Esophagus (tissue), 2 donors: ENCODE measurements around the gene DUOX2. TPM values are rescaled to one million over a fixed set of nuclear protein-coding genes. Genes with fewer than 3 reads are reported as not detected.

Experiments
- H3K27ac ChIP-seq, 2 donors: one replicate each; pipeline ENCODE4 v1.5.1; 2013; ENCODE audit warnings: low read depth in 2 of 2, mild to moderate bottlenecking in 2 of 2, inconsistent platforms in 1 of 2, low read length in 1 of 2, moderate library complexity in 1 of 2
- H3K27me3 ChIP-seq, 2 donors: one replicate each; pipeline ENCODE4 v1.6.1; 2013; ENCODE audit warnings: low read length in 2 of 2, control low read depth in 1 of 2, mild to moderate bottlenecking in 1 of 2; ENCODE audit not compliant: insufficient read depth in 2 of 2, control insufficient read depth in 1 of 2
- H3K36me3 ChIP-seq, 2 donors: one replicate each; pipeline ENCODE4 v1.6.1; 2013; ENCODE audit warnings: low read length in 1 of 2; ENCODE audit not compliant: control insufficient read depth in 2 of 2, insufficient read depth in 2 of 2
- H3K4me1 ChIP-seq, 2 donors: one replicate each; pipeline ENCODE4 v1.6.1; 2013; ENCODE audit warnings: low read length in 1 of 2; ENCODE audit not compliant: control insufficient read depth in 2 of 2, insufficient read depth in 2 of 2
- H3K4me3 ChIP-seq, 2 donors: one replicate each; pipeline ENCODE4 v1.5.1; 2013; ENCODE audit warnings: low read length in 2 of 2, mild to moderate bottlenecking in 2 of 2, low read depth in 1 of 2, moderate library complexity in 1 of 2
- H3K9me3 ChIP-seq, 2 donors: one replicate each; pipeline ENCODE4 v1.6.1; 2013; ENCODE audit warnings: mild to moderate bottlenecking in 2 of 2, low read depth in 1 of 2, low read length in 1 of 2, moderate library complexity in 1 of 2; ENCODE audit not compliant: control insufficient read depth in 2 of 2, insufficient read depth in 1 of 2
- WGBS, 2 donors: extraction: QIAGEN DNeasy Blood & Tissue Kit; methylation state at CpG; one replicate each; pipeline ENCODE4 v1.1.7; 2013; 5-methylcytosine and 5-hydroxymethylcytosine counted together
- polyA plus RNA-seq, 2 donors: library from polyadenylated mRNA; stranded (reverse); fragments of 200-250 nt; gene quantifications; one replicate each; pipeline ENCODE4 v1.2.3, GENCODE V29; 2013
- donor health status: healthy with polysubstance abuse.
- donor health status: Bipolar disorder and iron deficiency.

DUOX2 gene
- polyA plus RNA-seq, 2 donors = 15.8 to 26.3 TPM

- Histone ChIP-seq H3K4me3 (no peak overlapping the region), H3K27me3 (no peaks in the 10 kb centered on the region), H3K27ac (no peak overlapping the region), H3K9me3 (no peaks in the 10 kb centered on the region), H3K4me1 (peaks cover 0 to 5% of the 10 kb centered on the region in 2 donors), H3K36me3 (no peaks in the 10 kb centered on the region)
- WGBS, 2 donors = 86 to 96% methylated on average over 11 of the region's 11 CpGs
Measured at GRCh38 chr15:45095661-45096060, 18.3 kb downstream of the DUOX2 start.

GRCh38 chr15:45094358-45094730 lies 19.6 kb downstream of the DUOX2 start:
- H3K4me3 ChIP-seq = no peak overlapping the region
- no peaks in the 10 kb centered on the region for H3K27me3 ChIP-seq
- no peaks in the 10 kb centered on the region for H3K9me3 ChIP-seq
- peaks cover 0 to 5% of the 10 kb centered on the region in 2 donors for H3K4me1 ChIP-seq
- 80 to 83% methylated on average over 9 of the region's 9 CpGs for WGBS, 2 donors
- no peaks in the 10 kb centered on the region for H3K36me3 ChIP-seq
- no peak overlapping the region for H3K27ac ChIP-seq

DNA sequence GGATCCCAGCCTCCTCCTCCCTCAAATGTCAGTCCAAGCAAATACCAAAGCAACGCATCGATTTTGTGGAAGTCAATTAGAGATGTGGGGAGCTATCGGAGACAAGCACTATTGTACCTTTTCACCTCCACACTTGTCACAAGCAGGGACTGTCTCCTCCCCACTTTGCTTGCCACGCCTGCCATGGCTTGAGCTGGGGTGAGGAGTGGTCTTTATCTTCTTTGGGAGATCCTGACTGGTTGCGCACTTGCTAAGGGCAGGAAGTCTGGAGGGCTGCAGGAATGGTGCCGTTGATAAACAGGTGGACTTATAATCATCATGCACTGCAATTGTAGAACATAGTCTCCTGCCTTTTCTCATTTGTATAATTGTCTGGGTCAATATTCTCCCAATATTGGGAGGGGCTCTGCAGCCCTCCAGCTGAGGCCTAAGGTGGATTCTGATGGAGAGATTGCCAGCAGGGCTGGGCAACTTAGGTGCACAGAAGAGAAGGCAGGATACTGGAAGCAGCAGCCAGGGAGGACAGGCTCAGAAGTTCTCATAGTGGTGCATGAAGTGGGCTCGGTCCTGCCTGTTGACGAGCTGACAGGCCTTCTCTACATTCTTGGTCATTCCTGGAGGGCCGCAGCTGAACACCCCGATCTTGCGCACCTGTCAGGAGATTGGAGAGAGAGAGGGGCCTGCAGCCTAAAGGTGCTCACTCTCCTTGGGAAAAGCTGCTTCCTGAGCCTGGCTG lies 20.2 kb downstream of the DUOX2 start:
- H3K4me1 ChIP-seq = peaks cover 0 to 5% of the 10 kb centered on the region in 2 donors
- 91% methylated on average over 11 of the region's 11 CpGs for WGBS, 2 donors
- H3K9me3 ChIP-seq = no peaks in the 10 kb centered on the region
- H3K4me3 ChIP-seq = no peak overlapping the region
- no peak overlapping the region for H3K27ac ChIP-seq
- no peaks in the 10 kb centered on the region for H3K36me3 ChIP-seq
- H3K27me3 ChIP-seq = no peaks in the 10 kb centered on the region

DNA sequence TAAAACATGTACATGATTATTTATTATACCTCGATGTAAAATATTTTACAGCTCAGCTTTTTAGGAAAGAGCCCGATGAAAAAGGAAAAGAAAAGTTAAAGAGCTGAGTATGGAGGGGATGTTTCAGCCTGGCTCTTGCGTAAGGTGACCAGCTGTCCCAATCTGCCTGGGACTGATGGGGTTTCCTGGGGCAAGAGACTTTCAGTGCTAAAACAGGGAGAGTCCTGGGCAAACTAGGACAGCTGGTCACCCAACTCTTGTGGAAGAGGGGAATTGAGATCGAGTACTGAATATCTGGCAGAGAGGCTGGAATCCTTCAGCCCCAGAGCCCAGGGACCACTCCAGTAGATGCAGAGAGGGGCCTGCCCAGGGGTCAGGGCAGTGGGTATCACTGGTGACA lies 21.0 kb downstream of the DUOX2 start:
- no peaks in the 10 kb centered on the region for H3K9me3 ChIP-seq
- no peak overlapping the region for H3K27ac ChIP-seq
- no peaks in the 10 kb centered on the region for H3K27me3 ChIP-seq
- H3K36me3 ChIP-seq = no peaks in the 10 kb centered on the region
- peaks cover 0 to 5% of the 10 kb centered on the region in 2 donors for H3K4me1 ChIP-seq
- 88 to 92% methylated on average over 4 of the region's 4 CpGs for WGBS, 2 donors
- no peak overlapping the region for H3K4me3 ChIP-seq

GRCh38 chr15:45091576-45091975 lies 22.4 kb downstream of the DUOX2 start:
- Histone ChIP-seq H3K4me3 (no peak overlapping the region), H3K27ac (peak overlapping the region in 1 of 2 donors; percentile 29), H3K36me3 (no peaks in the 10 kb centered on the region), H3K4me1 (peaks cover 0 to 5% of the 10 kb centered on the region in 2 donors), H3K9me3 (no peaks in the 10 kb centered on the region), H3K27me3 (no peaks in the 10 kb centered on the region)
- 73 to 78% methylated on average over 2 of the region's 2 CpGs for WGBS, 2 donors

GRCh38 chr15:45091161-45091560 lies 22.8 kb downstream of the DUOX2 start:
- Histone ChIP-seq H3K36me3 (no peaks in the 10 kb centered on the region), H3K4me3 (no peak overlapping the region), H3K9me3 (no peaks in the 10 kb centered on the region), H3K27ac (no peak overlapping the region), H3K4me1 (peaks cover 0 to 5% of the 10 kb centered on the region in 2 donors), H3K27me3 (no peaks in the 10 kb centered on the region)
- 34 to 49% methylated on average over 7 of the region's 7 CpGs for WGBS, 2 donors

DNA sequence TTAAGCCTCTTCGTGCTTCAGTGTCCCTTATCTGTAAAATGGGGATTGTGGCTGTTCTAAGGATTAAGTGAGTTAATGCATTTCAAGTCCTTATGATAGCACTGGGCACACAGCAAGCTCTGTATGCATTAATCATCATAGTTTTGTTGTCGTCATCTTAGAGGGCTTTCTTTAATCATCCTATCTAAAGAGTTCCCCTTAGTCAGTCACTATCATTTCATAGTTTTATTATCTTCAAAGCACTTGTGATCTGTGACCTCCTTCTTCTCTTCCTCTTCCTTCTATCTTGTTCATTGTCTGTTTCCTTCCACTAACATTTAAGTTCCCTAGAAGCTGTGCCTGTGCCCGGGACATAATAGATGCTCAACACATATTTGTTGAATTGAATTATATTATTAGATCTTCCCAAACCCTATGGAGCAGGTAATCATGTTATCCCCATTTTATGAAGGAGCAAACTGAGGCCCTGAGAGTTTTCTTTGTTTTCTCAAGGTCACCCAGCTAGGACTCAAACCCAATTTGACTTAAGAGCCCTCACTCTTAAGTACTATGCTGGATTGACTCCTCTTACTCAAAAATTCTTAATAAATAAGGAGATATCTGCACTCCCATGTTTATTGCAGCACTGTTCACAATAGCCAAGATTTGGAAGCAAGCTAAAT lies 24.1 kb downstream of the DUOX2 start:
- no peak overlapping the region for H3K4me3 ChIP-seq
- WGBS, 2 donors = 60 to 65% methylated on average over 3 of the region's 3 CpGs
- H3K9me3 ChIP-seq = no peaks in the 10 kb centered on the region
- H3K4me1 ChIP-seq = peaks cover 0 to 5% of the 10 kb centered on the region in 2 donors
- no peaks in the 10 kb centered on the region for H3K27me3 ChIP-seq
- no peaks in the 10 kb centered on the region for H3K36me3 ChIP-seq
- no peak overlapping the region for H3K27ac ChIP-seq

- no peak overlapping the region for H3K4me3 ChIP-seq
- 85 to 88% methylated on average over 10 of the region's 10 CpGs for WGBS, 2 donors
- no peaks in the 10 kb centered on the region for H3K36me3 ChIP-seq
- H3K9me3 ChIP-seq = no peaks in the 10 kb centered on the region
- no peak overlapping the region for H3K27ac ChIP-seq
- H3K4me1 ChIP-seq = peaks cover 0 to 5% of the 10 kb centered on the region in 2 donors
- H3K27me3 ChIP-seq = no peaks in the 10 kb centered on the region
Measured at GRCh38 chr15:45088801-45089711, 24.9 kb downstream of the DUOX2 start.

DNA sequence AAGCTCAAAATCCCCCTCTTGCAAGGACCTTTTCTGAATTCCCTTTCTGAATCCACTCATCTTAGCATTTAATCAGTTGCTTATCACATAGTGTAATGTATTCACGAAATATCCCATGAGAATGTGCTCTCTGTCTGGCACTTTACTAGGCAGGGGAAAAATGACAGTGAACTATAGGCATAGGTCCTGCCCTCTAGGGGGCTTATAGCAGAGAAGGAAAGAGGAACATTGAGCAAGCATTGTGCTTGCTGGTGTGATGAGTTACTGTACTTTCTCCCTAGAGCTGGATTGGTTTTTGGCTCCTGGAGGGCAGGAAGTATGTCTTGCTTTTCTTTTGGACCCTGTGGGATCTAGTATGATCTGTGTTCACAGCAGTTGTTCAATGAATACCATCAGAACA lies 26.5 kb downstream of the DUOX2 start:
- peaks cover 0 to 5% of the 10 kb centered on the region in 2 donors for H3K4me1 ChIP-seq
- H3K27me3 ChIP-seq = no peaks in the 10 kb centered on the region
- H3K36me3 ChIP-seq = no peaks in the 10 kb centered on the region
- H3K4me3 ChIP-seq = no peak overlapping the region
- H3K27ac ChIP-seq = no peak overlapping the region
- no peaks in the 10 kb centered on the region for H3K9me3 ChIP-seq
- 77 to 78% methylated on average over 1 of the region's 1 CpG for WGBS, 2 donors
